ENCODE results near the gene TEX14. TPM values are rescaled to one million over a fixed set of nuclear protein-coding genes. Genes with fewer than 3 reads are reported as not detected.
A peak's percentile ranks its signal among the peaks of the same experiment; 100 is the strongest.
"Not testable (repeated sequence)": the region's sequence is repeated elsewhere in the genome, so short reads cannot be mapped to it uniquely, and the experiment has no call there.

Gene TEX14
- total RNA-seq, 4 donors from 2014 or later, result 0.13 to 0.19 TPM; not detected in 2

DNA sequence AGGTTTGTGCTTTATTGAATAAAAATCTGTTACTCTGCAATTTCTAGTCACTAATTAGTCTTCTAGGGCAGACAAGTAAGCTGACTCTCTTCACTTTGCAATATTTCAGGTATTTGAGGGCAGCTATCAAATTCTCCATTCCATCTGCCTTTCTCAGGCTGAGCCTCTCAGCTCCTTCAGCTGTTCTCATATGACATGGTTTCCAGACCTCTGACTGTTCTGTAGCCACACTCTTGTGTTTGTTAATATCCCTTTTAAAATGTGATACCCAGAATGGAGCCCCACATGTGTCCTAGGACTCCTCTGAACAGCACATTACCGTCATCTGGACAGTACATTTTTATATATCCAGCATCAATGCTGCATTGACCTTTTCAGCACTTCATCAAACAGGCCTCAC lies 131.3 kb downstream of the TEX14 start:
- 64 to 82% methylated on average over 1 of the region's 1 CpG for WGBS, 2 donors
- Histone ChIP-seq H3K36me3 (no peaks in the 10 kb centered on the region), H3K27ac (no peak overlapping the region), H3K9me3 (no peaks in the 10 kb centered on the region), H3K4me1 (peaks cover 0 to 12% (median 0%) of the 10 kb centered on the region in 3 donors), H3K4me3 (no peak overlapping the region), H3K27me3 (no peaks in the 10 kb centered on the region)
- no peak for DNase-seq
- TF ChIP-seq, protein P1, sequence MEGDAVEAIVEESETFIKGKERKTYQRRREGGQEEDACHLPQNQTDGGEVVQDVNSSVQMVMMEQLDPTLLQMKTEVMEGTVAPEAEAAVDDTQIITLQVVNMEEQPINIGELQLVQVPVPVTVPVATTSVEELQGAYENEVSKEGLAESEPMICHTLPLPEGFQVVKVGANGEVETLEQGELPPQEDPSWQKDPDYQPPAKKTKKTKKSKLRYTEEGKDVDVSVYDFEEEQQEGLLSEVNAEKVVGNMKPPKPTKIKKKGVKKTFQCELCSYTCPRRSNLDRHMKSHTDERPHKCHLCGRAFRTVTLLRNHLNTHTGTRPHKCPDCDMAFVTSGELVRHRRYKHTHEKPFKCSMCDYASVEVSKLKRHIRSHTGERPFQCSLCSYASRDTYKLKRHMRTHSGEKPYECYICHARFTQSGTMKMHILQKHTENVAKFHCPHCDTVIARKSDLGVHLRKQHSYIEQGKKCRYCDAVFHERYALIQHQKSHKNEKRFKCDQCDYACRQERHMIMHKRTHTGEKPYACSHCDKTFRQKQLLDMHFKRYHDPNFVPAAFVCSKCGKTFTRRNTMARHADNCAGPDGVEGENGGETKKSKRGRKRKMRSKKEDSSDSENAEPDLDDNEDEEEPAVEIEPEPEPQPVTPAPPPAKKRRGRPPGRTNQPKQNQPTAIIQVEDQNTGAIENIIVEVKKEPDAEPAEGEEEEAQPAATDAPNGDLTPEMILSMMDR (IDR thresholded peaks at IDR 0.05), result no peak
- TF ChIP-seq POLR2A (IDR thresholded peaks at IDR 0.05), result no peak
- intact Hi-C loops (cut with DNase I), result no loop called here

DNA sequence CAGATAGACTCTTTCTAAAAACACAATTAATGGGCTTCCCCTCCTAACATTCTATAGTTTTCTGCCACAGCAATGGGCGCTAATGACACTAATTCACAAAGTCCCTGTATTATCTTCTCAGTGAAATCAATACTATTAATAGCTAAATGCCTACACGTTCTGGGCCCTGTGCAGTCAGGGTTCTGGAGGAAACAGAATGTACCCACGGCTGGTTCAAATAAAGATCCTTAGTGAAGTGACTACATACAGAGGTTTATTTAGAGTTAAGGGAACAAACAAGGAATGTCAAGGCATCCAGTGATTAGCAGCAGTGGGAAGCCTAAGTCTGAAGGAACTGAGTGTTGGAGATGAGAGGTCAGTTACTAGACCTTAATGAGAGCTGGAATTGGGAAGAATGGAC lies 133.9 kb downstream of the TEX14 start:
- 77% methylated on average over 3 of the region's 3 CpGs for WGBS, 2 donors
- peaks cover 0 to 12% (median 0%) of the 10 kb centered on the region in 3 donors for H3K4me1 ChIP-seq
- TF ChIP-seq, protein P1 (IDR thresholded peaks at IDR 0.05), result no peak
- no peak for TF ChIP-seq POLR2A (IDR thresholded peaks at IDR 0.05)
- intact Hi-C loops (cut with DNase I), result no loop called here
- H3K9me3 ChIP-seq, result no peaks in the 10 kb centered on the region
- H3K4me3 ChIP-seq, result no peak overlapping the region
- no peak for DNase-seq
- no peaks in the 10 kb centered on the region for H3K27me3 ChIP-seq
- H3K27ac ChIP-seq, result no peak overlapping the region
- H3K36me3 ChIP-seq, result no peaks in the 10 kb centered on the region

DNA sequence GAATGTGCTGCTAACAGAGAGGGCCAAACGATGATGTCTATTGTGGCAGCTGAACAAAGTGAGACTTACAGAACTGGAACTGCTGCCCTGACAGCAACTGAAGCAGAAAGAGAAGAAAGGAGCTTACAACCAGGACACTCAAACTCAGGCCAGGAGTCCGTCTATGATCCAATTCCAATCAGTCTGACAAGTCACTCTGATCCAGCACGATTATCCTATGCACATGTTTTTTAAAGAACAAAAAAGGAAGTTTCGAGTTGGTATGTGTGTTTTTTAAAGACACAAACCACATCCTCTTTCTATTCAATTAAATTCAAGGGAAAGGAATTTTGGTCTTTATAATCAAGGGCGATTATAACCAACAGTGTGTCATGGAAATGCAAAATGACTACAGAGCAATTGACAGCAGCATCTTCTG lies 135.0 kb downstream of the TEX14 start:
- WGBS, 2 donors, result 19 to 25% methylated on average over 5 of the region's 5 CpGs
- Histone ChIP-seq H3K27ac (peak overlapping the region in 2 of 4 donors; percentile 5 to 40), H3K9me3 (no peaks in the 10 kb centered on the region), H3K27me3 (no peaks in the 10 kb centered on the region), H3K36me3 (no peaks in the 10 kb centered on the region), H3K4me3 (no peak overlapping the region), H3K4me1 (peaks cover 0 to 12% (median 0%) of the 10 kb centered on the region in 3 donors)
- intact Hi-C loops (cut with DNase I), result no loop called here
- TF ChIP-seq POLR2A (IDR thresholded peaks at IDR 0.05), result no peak
- TF ChIP-seq, protein P1 (IDR thresholded peaks at IDR 0.05), result no peak
- DNase-seq, result no peak

DNA sequence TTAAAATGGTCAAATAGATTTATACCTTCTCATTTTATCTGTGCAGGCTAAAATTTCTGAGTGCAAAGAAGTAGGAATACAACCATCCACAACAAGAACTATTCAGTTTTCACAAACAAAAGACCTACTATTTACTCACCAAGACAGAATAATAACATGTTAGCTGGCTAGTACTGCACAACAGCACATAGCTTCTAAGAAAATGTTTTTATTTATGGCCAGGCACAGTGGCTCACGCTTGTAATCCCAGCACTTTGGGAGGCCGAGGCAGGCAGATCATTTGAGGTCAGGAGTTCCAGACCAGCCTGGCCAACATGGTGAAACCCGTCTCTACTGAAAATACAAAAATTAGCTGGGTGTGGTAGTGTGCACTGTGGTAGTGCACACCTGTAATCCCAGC lies 136.7 kb downstream of the TEX14 start:
- intact Hi-C loops (cut with DNase I); DNase-seq; H3K27ac ChIP-seq; H3K4me3 ChIP-seq; H3K36me3 ChIP-seq; H3K9me3 ChIP-seq; H3K27me3 ChIP-seq: not testable (repeated sequence)
- WGBS, 2 donors, result 76 to 83% methylated on average over 1 to 3 of the region's 3 CpGs
- peaks cover 0 to 12% (median 0%) of the 10 kb centered on the region in 3 donors for H3K4me1 ChIP-seq

DNA sequence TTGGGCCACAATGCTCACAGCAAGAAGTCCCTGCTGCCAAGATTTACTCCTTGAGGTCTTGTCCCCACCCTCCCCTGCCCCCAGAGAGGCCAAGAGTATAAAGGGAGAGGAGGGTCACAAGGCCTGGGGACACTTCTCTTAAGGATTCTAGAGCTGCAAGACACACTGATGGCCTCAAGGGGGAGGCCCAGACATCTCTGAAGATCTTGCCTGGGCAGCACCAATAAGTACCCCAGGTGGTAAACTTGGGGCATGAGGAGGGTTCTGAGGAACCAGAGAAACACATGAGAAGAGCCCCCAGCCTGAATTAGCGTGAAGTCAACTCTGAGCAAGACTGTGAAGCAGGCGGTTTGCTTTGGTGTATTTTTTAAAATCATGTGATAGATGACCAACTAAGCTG lies 150.6 kb downstream of the TEX14 start:
- H3K9me3 ChIP-seq, result no peaks in the 10 kb centered on the region
- no peak for TF ChIP-seq POLR2A (IDR thresholded peaks at IDR 0.05)
- TF ChIP-seq, protein P1 (IDR thresholded peaks at IDR 0.05), result peak in 2 of 6 experiments; percentile 7 to 28
- no peaks in the 10 kb centered on the region for H3K4me1 ChIP-seq
- H3K27me3 ChIP-seq, result peaks cover 0 to 12% (median 0%) of the 10 kb centered on the region in 4 donors
- no peak overlapping the region for H3K4me3 ChIP-seq
- no peaks in the 10 kb centered on the region for H3K36me3 ChIP-seq
- WGBS, 2 donors, result 89 to 100% methylated on average over 2 of the region's 2 CpGs
- DNase-seq, result no peak
- intact Hi-C loops (cut with DNase I), result no loop called here
- H3K27ac ChIP-seq, result no peak overlapping the region

DNA sequence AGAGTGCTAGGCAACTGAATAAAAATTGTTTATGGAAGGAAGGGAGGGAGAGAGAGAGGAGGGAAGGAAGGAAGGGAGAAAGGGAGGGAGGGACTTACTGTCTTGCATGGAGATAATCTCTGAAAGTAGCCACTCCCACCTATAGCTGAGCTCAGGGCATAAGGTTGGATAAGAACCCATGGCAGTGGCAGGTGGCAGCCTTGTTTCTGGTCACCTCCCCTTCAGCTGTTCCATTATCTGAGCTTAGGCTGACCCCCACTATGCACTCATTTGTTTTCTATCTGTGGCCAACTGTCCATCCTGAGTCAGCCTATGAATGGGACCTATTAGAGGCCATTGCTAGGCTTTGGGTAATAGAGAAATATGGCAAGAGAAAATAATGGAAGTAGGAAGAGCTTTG lies 152.1 kb downstream of the TEX14 start:
- H3K4me3 ChIP-seq, result no peak overlapping the region
- H3K4me1 ChIP-seq, result no peaks in the 10 kb centered on the region
- TF ChIP-seq, protein P1 (IDR thresholded peaks at IDR 0.05), result no peak
- TF ChIP-seq POLR2A (IDR thresholded peaks at IDR 0.05), result no peak
- DNase-seq, result no peak
- no peaks in the 10 kb centered on the region for H3K36me3 ChIP-seq
- intact Hi-C loops (cut with DNase I), result no loop called here
- H3K27ac ChIP-seq, result no peak overlapping the region
- H3K27me3 ChIP-seq, result peaks cover 0 to 12% (median 0%) of the 10 kb centered on the region in 4 donors
- no peaks in the 10 kb centered on the region for H3K9me3 ChIP-seq
